ENCODE results near the gene HSPBP1. TPM values are rescaled to one million over a fixed set of nuclear protein-coding genes. Genes with fewer than 3 reads are reported as not detected.

Gene HSPBP1
- total RNA-seq, 1 donor from 2014 or later: 22.7 TPM

GRCh38 chr19:55309448-55309847, 29.5 kb upstream of the HSPBP1 start:
- DNase-seq (ENCODE audit: low spot score): no peak
- H3K4me3 Mint-ChIP-seq (ENCODE audit: unreplicated experiment): no peak overlapping the region
- no peaks in the 10 kb centered on the region for H3K9me3 Mint-ChIP-seq (ENCODE audit: low read depth)
- no peaks in the 10 kb centered on the region for H3K4me1 Mint-ChIP-seq (ENCODE audit: low read depth)
- TF ChIP-seq, protein P1, sequence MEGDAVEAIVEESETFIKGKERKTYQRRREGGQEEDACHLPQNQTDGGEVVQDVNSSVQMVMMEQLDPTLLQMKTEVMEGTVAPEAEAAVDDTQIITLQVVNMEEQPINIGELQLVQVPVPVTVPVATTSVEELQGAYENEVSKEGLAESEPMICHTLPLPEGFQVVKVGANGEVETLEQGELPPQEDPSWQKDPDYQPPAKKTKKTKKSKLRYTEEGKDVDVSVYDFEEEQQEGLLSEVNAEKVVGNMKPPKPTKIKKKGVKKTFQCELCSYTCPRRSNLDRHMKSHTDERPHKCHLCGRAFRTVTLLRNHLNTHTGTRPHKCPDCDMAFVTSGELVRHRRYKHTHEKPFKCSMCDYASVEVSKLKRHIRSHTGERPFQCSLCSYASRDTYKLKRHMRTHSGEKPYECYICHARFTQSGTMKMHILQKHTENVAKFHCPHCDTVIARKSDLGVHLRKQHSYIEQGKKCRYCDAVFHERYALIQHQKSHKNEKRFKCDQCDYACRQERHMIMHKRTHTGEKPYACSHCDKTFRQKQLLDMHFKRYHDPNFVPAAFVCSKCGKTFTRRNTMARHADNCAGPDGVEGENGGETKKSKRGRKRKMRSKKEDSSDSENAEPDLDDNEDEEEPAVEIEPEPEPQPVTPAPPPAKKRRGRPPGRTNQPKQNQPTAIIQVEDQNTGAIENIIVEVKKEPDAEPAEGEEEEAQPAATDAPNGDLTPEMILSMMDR (IDR thresholded peaks at IDR 0.05): no peak
- peaks cover 21% of the 10 kb centered on the region for H3K36me3 Mint-ChIP-seq (ENCODE audit: low read depth)
- H3K27me3 Mint-ChIP-seq (ENCODE audit: low read depth): no peaks in the 10 kb centered on the region
- no peak overlapping the region for H3K27ac Mint-ChIP-seq (ENCODE audit: unreplicated experiment)

DNA sequence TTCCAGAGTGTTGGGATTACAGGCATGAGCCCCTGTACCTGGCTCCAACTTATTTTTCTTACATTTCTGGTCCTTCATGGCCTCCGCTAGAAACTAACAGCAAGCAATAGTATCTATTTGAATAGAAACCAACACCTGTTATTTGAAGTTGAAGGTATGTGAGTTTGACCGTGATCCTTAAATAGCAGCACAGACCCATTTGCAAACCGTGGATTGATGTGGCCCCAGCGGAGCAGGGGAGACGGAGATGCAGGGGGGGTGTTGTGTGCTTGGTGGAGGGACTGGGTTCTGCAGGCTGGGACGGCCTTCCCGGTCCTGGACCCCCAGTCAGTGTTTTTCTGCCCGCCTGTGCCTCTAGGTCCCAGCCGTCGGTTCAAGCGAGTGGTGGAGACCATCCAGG, 28.4 kb upstream of the HSPBP1 start:
- Mint-ChIP-seq H3K9me3 (ENCODE audit: low read depth) (no peaks in the 10 kb centered on the region), H3K4me3 (ENCODE audit: unreplicated experiment) (no peak overlapping the region), H3K27ac (ENCODE audit: unreplicated experiment) (no peak overlapping the region), H3K4me1 (ENCODE audit: low read depth) (no peaks in the 10 kb centered on the region), H3K36me3 (ENCODE audit: low read depth) (peaks cover 21% of the 10 kb centered on the region), H3K27me3 (ENCODE audit: low read depth) (no peaks in the 10 kb centered on the region)
- TF ChIP-seq, protein P1 (IDR thresholded peaks at IDR 0.05): no peak
- no peak for DNase-seq (ENCODE audit: low spot score)

GRCh38 chr19:55306712-55307111, 26.8 kb upstream of the HSPBP1 start:
- Mint-ChIP-seq H3K4me3 (ENCODE audit: unreplicated experiment) (no peak overlapping the region), H3K4me1 (ENCODE audit: low read depth) (peaks cover 3% of the 10 kb centered on the region), H3K36me3 (ENCODE audit: low read depth) (peaks cover 21% of the 10 kb centered on the region), H3K27ac (ENCODE audit: unreplicated experiment) (no peak overlapping the region), H3K27me3 (ENCODE audit: low read depth) (no peaks in the 10 kb centered on the region), H3K9me3 (ENCODE audit: low read depth) (no peaks in the 10 kb centered on the region)
- no peak for DNase-seq (ENCODE audit: low spot score)
- TF ChIP-seq, protein P1 (IDR thresholded peaks at IDR 0.05): no peak

GRCh38 chr19:55305983-55306562, 26.2 kb upstream of the HSPBP1 start:
- no peak for DNase-seq (ENCODE audit: low spot score)
- Mint-ChIP-seq H3K27me3 (ENCODE audit: low read depth) (no peaks in the 10 kb centered on the region), H3K36me3 (ENCODE audit: low read depth) (peaks cover 21% of the 10 kb centered on the region), H3K4me1 (ENCODE audit: low read depth) (peaks cover 9% of the 10 kb centered on the region), H3K27ac (ENCODE audit: unreplicated experiment) (no peak overlapping the region), H3K9me3 (ENCODE audit: low read depth) (no peaks in the 10 kb centered on the region), H3K4me3 (ENCODE audit: unreplicated experiment) (no peak overlapping the region)
- TF ChIP-seq, protein P1 (IDR thresholded peaks at IDR 0.05): no peak

GRCh38 chr19:55305491-55305890, 25.6 kb upstream of the HSPBP1 start:
- Mint-ChIP-seq H3K4me1 (ENCODE audit: low read depth) (peaks cover 9% of the 10 kb centered on the region), H3K4me3 (ENCODE audit: unreplicated experiment) (no peak overlapping the region), H3K27me3 (ENCODE audit: low read depth) (no peaks in the 10 kb centered on the region), H3K9me3 (ENCODE audit: low read depth) (no peaks in the 10 kb centered on the region), H3K36me3 (ENCODE audit: low read depth) (peaks cover 21% of the 10 kb centered on the region), H3K27ac (ENCODE audit: unreplicated experiment) (no peak overlapping the region)
- no peak for DNase-seq (ENCODE audit: low spot score)
- TF ChIP-seq, protein P1 (IDR thresholded peaks at IDR 0.05): no peak
